SIG-M5 treated with dmso at 0.1 percent for 504 hours (cell line): ENCODE results near the gene P4HA2.
"Not testable (repeated sequence)": the region's sequence is repeated elsewhere in the genome, so short reads cannot be mapped to it uniquely, and the experiment has no call there.

Experiments used
- DNase-seq: peaks from one replicate; lab custom pipeline; 2025; ENCODE audit not compliant: unreplicated experiment; lab: John Stamatoyannopoulos, UW

P4HA2 gene

DNA sequence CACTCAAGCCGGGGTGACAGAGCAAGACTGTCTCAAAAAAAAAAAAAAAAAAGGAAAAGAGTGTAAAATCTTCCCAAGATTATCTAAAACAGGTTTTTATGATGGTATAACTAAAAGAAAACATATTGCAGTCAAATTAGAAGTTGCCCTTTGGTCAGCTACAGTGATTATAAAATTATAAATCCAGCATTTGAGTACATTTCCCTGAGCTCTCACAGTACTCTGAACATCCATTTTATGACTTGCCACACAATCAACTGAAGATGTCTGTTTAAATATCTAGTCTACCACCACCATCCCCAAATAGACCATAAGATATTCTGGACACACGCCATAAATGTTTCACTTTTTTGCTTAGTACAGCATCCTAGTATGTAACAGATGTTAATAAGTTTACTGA, 77.1 kb downstream of the P4HA2 start:
- no peak for DNase-seq

DNA sequence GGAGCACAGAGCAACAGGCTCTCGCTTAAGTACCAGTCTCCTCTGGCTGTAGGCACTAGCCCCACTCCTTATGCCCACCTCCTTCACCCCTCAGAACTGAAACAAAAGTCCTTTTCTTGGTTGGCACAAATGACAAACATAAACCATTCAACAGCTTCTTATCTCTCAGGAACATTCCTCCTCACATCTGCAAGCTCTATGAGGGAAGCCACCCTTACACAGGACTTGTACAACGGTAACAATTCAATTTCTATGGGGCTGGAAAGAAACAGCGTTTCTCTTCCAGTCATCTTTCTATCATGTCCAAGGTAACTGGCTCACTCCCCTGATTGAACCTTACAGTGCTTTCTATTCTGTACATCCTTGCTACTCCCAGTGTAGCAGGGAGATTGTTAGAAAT, 80.0 kb downstream of the P4HA2 start:
- no peak for DNase-seq

DNA sequence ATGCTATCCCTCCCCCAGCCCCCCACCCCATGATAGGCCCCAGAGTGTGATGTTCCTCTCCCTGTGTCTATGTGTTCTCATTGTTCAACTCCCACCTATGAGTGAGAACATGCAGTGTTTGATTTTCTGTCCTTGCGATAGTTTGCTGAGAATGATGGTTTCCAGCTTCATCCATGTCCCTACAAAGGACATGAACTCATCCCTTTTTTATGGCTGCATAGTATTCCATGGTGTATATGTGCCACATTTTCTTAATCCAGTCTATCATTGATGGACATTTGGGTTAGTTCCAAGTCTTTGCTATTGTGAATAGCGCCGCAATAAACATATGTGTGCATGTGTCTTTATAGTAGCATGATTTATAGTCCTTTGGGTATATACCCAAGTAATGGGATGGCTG, 82.3 kb downstream of the P4HA2 start:
- not testable (repeated sequence) for DNase-seq

DNA sequence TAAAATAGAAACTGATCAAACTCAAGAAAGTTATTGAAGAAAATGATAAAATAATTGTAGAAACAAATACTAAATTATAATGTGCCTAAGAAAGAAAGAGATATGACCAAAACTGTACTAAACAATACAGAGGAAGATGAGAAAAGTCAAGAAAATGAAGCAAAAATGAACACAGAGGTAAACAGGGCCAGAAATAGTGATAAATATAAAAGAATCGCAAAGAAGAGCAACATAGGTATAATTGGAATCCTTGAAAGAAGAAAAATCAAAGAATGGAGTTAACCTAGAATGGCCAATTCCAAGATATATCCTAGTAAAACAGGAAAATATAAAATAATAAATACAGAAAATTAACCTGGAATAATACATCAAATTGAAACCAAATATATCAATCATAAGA, 84.5 kb downstream of the P4HA2 start:
- DNase-seq = no peak

DNA sequence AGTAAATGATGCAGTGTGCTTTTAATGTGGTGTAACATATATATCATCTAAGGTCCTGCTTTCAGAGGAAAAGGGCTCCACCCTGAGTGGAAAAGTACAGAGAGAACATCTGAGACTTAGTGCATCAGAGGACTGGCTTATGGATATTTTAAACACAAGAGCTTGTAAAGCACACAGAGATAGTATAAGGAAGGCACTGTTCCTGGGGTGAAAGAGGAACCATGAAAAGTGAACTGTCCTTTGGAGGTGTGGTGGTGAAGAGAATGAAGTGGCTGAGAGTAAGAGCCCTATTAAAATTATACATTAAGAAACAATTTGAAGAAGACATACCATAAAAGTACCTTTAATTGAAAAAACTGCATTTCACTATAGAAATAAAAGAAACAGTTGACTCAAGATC, 85.2 kb downstream of the P4HA2 start:
- DNase-seq = peak; percentile 19
